ENCODE data around the gene MPPED2. TPM values are rescaled to one million over a fixed set of nuclear protein-coding genes. Genes with fewer than 3 reads are reported as not detected.

MPPED2 gene, protein sequence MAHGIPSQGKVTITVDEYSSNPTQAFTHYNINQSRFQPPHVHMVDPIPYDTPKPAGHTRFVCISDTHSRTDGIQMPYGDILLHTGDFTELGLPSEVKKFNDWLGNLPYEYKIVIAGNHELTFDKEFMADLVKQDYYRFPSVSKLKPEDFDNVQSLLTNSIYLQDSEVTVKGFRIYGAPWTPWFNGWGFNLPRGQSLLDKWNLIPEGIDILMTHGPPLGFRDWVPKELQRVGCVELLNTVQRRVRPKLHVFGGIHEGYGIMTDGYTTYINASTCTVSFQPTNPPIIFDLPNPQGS
- under 0.01 TPM in 1 of 2 replicates, not detected in the other for total RNA-seq

GRCh38 chr11:30586251-30587144, at the start of gene MPPED2:
Gene MPPED2 (minus strand): TSS chr11:30586353. CDS start chr11:30580373, 5,980 bp downstream.

All from endothelial cell of coronary artery (primary cell).